ENCODE measurements around the gene CLCN7. TPM values are rescaled to one million over a fixed set of nuclear protein-coding genes. Genes with fewer than 3 reads are reported as not detected.

The CLCN7 gene
- total RNA-seq, 3 donors from 2014 or later (not counting 1 experiment from before 2014, with no cell fraction given): 117 to 125 (median 118) TPM

DNA sequence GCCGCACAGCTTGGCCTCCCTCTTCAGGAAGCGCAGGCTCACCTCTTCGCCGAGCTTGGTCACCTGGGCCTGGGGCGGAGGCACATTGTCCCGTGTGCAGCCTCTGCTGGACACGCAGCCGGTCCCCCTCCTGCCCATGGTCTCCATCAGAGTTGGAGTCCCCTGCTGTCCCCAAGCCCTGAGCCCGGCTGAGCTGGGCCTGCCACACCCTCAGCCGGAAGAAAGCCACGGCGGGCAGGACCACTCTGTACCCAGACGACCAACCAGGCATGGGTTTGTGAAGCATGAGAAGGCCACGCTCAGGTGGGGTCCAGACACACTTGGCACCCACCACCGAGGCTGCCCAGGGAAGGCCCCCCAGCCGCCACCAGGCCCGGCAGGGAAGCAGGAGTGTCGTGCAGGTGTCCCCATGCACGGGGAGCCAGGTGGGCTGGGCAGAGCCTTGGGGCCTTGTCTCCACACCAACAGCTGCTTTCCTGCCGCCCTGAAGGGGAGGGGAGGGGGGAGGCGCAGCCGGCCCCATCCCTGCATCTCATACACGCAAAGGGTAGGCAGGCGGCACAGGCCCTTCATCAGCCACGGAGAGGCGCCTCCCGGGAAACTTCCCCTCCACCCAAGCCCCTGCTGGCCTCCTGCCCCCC lies 35.6 kb downstream of the CLCN7 start:
- no peaks in the 10 kb centered on the region for H3K4me1 Mint-ChIP-seq
- TF ChIP-seq, protein P1, sequence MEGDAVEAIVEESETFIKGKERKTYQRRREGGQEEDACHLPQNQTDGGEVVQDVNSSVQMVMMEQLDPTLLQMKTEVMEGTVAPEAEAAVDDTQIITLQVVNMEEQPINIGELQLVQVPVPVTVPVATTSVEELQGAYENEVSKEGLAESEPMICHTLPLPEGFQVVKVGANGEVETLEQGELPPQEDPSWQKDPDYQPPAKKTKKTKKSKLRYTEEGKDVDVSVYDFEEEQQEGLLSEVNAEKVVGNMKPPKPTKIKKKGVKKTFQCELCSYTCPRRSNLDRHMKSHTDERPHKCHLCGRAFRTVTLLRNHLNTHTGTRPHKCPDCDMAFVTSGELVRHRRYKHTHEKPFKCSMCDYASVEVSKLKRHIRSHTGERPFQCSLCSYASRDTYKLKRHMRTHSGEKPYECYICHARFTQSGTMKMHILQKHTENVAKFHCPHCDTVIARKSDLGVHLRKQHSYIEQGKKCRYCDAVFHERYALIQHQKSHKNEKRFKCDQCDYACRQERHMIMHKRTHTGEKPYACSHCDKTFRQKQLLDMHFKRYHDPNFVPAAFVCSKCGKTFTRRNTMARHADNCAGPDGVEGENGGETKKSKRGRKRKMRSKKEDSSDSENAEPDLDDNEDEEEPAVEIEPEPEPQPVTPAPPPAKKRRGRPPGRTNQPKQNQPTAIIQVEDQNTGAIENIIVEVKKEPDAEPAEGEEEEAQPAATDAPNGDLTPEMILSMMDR (IDR thresholded peaks at IDR 0.05): no peak
- no peak overlapping the region for H3K27ac ChIP-seq (ENCODE audit: low read length)
- no peaks in the 10 kb centered on the region for H3K9me3 Mint-ChIP-seq
- H3K36me3 ChIP-seq (ENCODE audit: control insufficient read depth, insufficient read depth, low read length): no peaks in the 10 kb centered on the region
- 89% methylated on average over 22 of the region's 27 CpGs for WGBS (ENCODE audit: insufficient coverage)
- no peaks in the 10 kb centered on the region for H3K9me3 ChIP-seq (ENCODE audit: control insufficient read depth, insufficient read depth, low read length)
- DNase-seq (no peak), ATAC-seq (no peak)
- no peak overlapping the region for H3K4me3 Mint-ChIP-seq
- no peak overlapping the region for H3K4me3 ChIP-seq (ENCODE audit: low read length)
- no peaks in the 10 kb centered on the region for H3K27me3 ChIP-seq (ENCODE audit: control insufficient read depth, insufficient read depth, low read length)
- intact Hi-C loops (cut with micrococcal nuclease): no loop called here
- peaks cover under 1% of the 10 kb centered on the region for H3K4me1 ChIP-seq (ENCODE audit: control insufficient read depth, insufficient read depth, low read length)
- no peak overlapping the region for H3K27ac Mint-ChIP-seq
- no peaks in the 10 kb centered on the region for H3K36me3 Mint-ChIP-seq
- H3K27me3 Mint-ChIP-seq (ENCODE audit: low read depth in 2 of 2): no peaks in the 10 kb centered on the region

DNA sequence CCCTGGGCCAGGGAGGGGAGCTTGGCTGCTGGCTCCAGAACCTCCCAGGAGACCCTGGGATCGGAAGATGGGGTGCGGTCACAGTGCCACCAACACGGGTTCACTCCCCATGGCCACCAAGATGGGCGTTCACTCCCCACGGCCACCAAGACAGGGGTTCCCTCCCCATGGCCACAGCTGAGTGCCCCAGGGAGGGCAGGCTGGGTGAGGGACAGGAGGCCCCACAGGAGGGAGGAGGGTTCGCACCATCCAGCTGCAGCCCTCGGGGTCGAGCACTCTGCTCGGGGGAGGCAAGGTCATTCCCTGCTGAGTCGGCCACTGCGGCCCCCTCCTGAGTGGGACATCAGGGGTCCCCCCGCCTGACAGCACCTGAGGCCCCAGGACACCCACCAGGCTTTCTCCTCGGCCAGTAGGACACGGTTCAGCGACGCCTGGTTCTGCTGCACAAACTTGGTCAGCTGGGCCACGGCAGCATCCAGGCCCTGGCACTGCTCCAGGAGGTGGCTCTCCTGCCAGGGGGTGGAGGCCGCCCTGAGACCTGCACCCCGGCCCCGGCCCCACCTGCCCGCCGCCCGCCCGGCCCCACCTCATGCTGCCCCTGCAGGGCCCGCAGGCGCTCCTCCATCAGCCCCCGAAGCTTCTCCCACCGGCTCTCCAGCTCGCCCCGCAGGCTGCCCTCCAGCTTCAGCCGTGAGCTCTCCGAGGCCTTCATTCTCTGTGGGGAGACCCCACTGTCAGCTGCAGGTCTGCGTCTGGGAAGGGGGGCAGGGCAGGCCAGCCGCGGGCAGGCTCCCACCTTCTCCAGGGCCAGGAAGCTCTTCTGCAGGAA lies 36.4 kb downstream of the CLCN7 start:
- Histone ChIP-seq H3K27me3 (ENCODE audit: control insufficient read depth, insufficient read depth, low read length) (no peaks in the 10 kb centered on the region), H3K4me3 (ENCODE audit: low read length) (no peak overlapping the region), H3K9me3 (ENCODE audit: control insufficient read depth, insufficient read depth, low read length) (no peaks in the 10 kb centered on the region), H3K4me1 (ENCODE audit: control insufficient read depth, insufficient read depth, low read length) (peaks cover 6% of the 10 kb centered on the region), H3K36me3 (ENCODE audit: control insufficient read depth, insufficient read depth, low read length) (no peaks in the 10 kb centered on the region), H3K27ac (ENCODE audit: low read length) (no peak overlapping the region)
- intact Hi-C loops (cut with micrococcal nuclease): no loop called here
- WGBS (ENCODE audit: insufficient coverage): 91% methylated on average over 35 of the region's 35 CpGs
- H3K36me3 Mint-ChIP-seq: no peaks in the 10 kb centered on the region
- H3K4me3 Mint-ChIP-seq: no peak overlapping the region
- no peaks in the 10 kb centered on the region for H3K27me3 Mint-ChIP-seq (ENCODE audit: low read depth in 2 of 2)
- DNase-seq: no peak
- H3K27ac Mint-ChIP-seq: no peak overlapping the region
- no peaks in the 10 kb centered on the region for H3K4me1 Mint-ChIP-seq
- TF ChIP-seq, protein P1 (IDR thresholded peaks at IDR 0.05): no peak
- H3K9me3 Mint-ChIP-seq: no peaks in the 10 kb centered on the region
- ATAC-seq: no peak

DNA sequence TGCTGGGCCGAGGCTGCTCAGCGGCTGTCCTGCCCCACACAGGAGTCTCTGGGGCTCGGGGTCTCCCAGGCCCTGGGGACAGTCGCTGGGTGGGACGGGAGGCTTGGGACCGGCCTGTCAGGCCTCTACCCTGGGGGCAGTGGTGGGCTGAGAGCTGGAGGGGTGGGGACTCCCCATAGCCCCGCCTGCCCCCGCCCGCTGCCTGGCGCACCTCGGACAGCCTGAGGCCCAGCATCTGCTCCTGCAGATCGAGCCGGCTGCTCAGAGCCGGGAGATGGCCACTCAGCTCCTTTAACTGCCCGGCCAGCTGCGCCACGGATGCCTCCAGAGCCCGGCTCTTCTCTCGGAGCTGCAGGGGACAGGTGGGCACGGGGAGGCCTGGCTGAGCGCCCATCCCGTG lies 37.2 kb downstream of the CLCN7 start:
- intact Hi-C loops (cut with micrococcal nuclease): no loop called here
- Histone ChIP-seq H3K36me3 (ENCODE audit: control insufficient read depth, insufficient read depth, low read length) (no peaks in the 10 kb centered on the region), H3K27ac (ENCODE audit: low read length) (no peak overlapping the region), H3K27me3 (ENCODE audit: control insufficient read depth, insufficient read depth, low read length) (no peaks in the 10 kb centered on the region), H3K4me1 (ENCODE audit: control insufficient read depth, insufficient read depth, low read length) (peaks cover 15% of the 10 kb centered on the region), H3K4me3 (ENCODE audit: low read length) (no peak overlapping the region), H3K9me3 (ENCODE audit: control insufficient read depth, insufficient read depth, low read length) (no peaks in the 10 kb centered on the region)
- Mint-ChIP-seq H3K27ac (no peak overlapping the region), H3K36me3 (no peaks in the 10 kb centered on the region), H3K4me3 (no peak overlapping the region), H3K27me3 (ENCODE audit: low read depth in 2 of 2) (no peaks in the 10 kb centered on the region), H3K4me1 (no peaks in the 10 kb centered on the region), H3K9me3 (no peaks in the 10 kb centered on the region)
- TF ChIP-seq, protein P1 (IDR thresholded peaks at IDR 0.05): no peak
- 95% methylated on average over 22 of the region's 22 CpGs for whole genome bisulfite sequencing (ENCODE audit: insufficient coverage)
- DNase-seq (no peak), ATAC-seq (no peak)
